ENCODE measurements around the gene CDON. TPM values are rescaled to one million over a fixed set of nuclear protein-coding genes. Genes with fewer than 3 reads are reported as not detected.

CDON gene
- total RNA-seq, 1 experiment from 2014 or later = 34.1 TPM

GRCh38 chr11:125952973-125953372 is 109.7 kb downstream of the CDON start (continued):
- TF ChIP-seq, protein P1, sequence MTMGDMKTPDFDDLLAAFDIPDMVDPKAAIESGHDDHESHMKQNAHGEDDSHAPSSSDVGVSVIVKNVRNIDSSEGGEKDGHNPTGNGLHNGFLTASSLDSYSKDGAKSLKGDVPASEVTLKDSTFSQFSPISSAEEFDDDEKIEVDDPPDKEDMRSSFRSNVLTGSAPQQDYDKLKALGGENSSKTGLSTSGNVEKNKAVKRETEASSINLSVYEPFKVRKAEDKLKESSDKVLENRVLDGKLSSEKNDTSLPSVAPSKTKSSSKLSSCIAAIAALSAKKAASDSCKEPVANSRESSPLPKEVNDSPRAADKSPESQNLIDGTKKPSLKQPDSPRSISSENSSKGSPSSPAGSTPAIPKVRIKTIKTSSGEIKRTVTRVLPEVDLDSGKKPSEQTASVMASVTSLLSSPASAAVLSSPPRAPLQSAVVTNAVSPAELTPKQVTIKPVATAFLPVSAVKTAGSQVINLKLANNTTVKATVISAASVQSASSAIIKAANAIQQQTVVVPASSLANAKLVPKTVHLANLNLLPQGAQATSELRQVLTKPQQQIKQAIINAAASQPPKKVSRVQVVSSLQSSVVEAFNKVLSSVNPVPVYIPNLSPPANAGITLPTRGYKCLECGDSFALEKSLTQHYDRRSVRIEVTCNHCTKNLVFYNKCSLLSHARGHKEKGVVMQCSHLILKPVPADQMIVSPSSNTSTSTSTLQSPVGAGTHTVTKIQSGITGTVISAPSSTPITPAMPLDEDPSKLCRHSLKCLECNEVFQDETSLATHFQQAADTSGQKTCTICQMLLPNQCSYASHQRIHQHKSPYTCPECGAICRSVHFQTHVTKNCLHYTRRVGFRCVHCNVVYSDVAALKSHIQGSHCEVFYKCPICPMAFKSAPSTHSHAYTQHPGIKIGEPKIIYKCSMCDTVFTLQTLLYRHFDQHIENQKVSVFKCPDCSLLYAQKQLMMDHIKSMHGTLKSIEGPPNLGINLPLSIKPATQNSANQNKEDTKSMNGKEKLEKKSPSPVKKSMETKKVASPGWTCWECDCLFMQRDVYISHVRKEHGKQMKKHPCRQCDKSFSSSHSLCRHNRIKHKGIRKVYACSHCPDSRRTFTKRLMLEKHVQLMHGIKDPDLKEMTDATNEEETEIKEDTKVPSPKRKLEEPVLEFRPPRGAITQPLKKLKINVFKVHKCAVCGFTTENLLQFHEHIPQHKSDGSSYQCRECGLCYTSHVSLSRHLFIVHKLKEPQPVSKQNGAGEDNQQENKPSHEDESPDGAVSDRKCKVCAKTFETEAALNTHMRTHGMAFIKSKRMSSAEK (CRISPR knock-in tag; IDR thresholded peaks at IDR 0.05; ENCODE audit: borderline replicate concordance) = no peak
- TF ChIP-seq ESRRA (CRISPR knock-in tag; IDR thresholded peaks at IDR 0.05; ENCODE audit: borderline replicate concordance) = no peak
- TF ChIP-seq, protein P2, sequence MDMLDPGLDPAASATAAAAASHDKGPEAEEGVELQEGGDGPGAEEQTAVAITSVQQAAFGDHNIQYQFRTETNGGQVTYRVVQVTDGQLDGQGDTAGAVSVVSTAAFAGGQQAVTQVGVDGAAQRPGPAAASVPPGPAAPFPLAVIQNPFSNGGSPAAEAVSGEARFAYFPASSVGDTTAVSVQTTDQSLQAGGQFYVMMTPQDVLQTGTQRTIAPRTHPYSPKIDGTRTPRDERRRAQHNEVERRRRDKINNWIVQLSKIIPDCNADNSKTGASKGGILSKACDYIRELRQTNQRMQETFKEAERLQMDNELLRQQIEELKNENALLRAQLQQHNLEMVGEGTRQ (CRISPR knock-in tag; IDR thresholded peaks at IDR 0.05) = no peak
- no peak for TF ChIP-seq ZNF121 (CRISPR knock-in tag; IDR thresholded peaks at IDR 0.05)
- TF ChIP-seq, protein P3, sequence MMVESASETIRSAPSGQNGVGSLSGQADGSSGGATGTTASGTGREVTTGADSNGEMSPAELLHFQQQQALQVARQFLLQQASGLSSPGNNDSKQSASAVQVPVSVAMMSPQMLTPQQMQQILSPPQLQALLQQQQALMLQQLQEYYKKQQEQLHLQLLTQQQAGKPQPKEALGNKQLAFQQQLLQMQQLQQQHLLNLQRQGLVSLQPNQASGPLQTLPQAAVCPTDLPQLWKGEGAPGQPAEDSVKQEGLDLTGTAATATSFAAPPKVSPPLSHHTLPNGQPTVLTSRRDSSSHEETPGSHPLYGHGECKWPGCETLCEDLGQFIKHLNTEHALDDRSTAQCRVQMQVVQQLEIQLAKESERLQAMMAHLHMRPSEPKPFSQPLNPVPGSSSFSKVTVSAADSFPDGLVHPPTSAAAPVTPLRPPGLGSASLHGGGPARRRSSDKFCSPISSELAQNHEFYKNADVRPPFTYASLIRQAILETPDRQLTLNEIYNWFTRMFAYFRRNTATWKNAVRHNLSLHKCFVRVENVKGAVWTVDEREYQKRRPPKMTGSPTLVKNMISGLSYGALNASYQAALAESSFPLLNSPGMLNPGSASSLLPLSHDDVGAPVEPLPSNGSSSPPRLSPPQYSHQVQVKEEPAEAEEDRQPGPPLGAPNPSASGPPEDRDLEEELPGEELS (CRISPR knock-in tag; IDR thresholded peaks at IDR 0.05) = no peak
- TF ChIP-seq CBFB (CRISPR knock-in tag; IDR thresholded peaks at IDR 0.05; ENCODE audit: low read depth) = no peak
- no peak for TF ChIP-seq STAT6 (CRISPR knock-in tag; conservative IDR thresholded peaks at IDR 0.05; ENCODE audit: low read depth)
- TF ChIP-seq E2F1 (CRISPR knock-in tag; IDR thresholded peaks at IDR 0.05) = no peak
- no peak for TF ChIP-seq RELA (CRISPR knock-in tag; IDR thresholded peaks at IDR 0.05; ENCODE audit: borderline replicate concordance)
- TF ChIP-seq, protein P4, sequence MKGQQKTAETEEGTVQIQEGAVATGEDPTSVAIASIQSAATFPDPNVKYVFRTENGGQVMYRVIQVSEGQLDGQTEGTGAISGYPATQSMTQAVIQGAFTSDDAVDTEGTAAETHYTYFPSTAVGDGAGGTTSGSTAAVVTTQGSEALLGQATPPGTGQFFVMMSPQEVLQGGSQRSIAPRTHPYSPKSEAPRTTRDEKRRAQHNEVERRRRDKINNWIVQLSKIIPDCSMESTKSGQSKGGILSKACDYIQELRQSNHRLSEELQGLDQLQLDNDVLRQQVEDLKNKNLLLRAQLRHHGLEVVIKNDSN (CRISPR knock-in tag; IDR thresholded peaks at IDR 0.05) = no peak
- TF ChIP-seq ZNF263 (CRISPR knock-in tag; IDR thresholded peaks at IDR 0.05; ENCODE audit: low read depth) = no peak
- no peak for TF ChIP-seq TEAD4 (CRISPR knock-in tag; IDR thresholded peaks at IDR 0.05)
- no peak for TF ChIP-seq IRF2 (CRISPR knock-in tag; IDR thresholded peaks at IDR 0.05; ENCODE audit: borderline replicate concordance, low read depth)

DNA sequence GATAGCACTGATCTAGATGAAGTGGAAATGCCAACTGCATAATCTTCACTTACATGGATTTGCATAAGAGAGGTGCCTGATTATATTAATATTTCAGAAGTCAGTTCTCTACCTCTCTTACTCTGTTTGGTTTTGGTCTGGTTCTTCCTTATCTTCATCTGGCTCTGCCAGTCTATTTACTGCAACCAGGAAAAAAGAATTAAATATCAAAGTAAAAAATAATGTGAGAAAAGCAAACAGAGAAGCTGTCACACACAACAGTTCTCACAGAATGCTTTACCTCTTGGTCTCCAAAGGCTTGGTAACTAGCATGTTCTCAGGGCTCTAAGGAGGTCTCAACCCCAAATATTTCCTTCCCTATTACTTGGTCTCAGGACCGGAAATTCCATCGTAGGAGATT is 110.1 kb downstream of the CDON start:
- Mint-ChIP-seq H3K9me3 (no peaks in the 10 kb centered on the region), H3K4me1 (peaks cover 4% of the 10 kb centered on the region; the same call in 1 of the 2 replicates), H3K4me3 (no peak overlapping the region), H3K36me3 (no peaks in the 10 kb centered on the region), H3K27me3 (ENCODE audit: low read depth) (no peaks in the 10 kb centered on the region), H3K27ac (no peak overlapping the region)
- CTCF ChIA-PET = interaction anchor here (1.6 kb wide), 1 partner anchor 11 kb away, joined by 8 read pairs; no protein-coding TSS in a partner anchor
- TF ChIP-seq E2F1 (CRISPR knock-in tag; IDR thresholded peaks at IDR 0.05) (no peak), CREB1 (CRISPR knock-in tag; IDR thresholded peaks at IDR 0.05) (no peak), IRF2 (CRISPR knock-in tag; IDR thresholded peaks at IDR 0.05; ENCODE audit: borderline replicate concordance, low read depth) (no peak), SP1 (CRISPR knock-in tag; conservative IDR thresholded peaks at IDR 0.05) (no peak), MYBL2 (CRISPR knock-in tag; IDR thresholded peaks at IDR 0.05) (no peak), ZNF263 (CRISPR knock-in tag; IDR thresholded peaks at IDR 0.05; ENCODE audit: low read depth) (no peak), ZNF671 (CRISPR knock-in tag; IDR thresholded peaks at IDR 0.05) (no peak)
- ATAC-seq = no peak
- POLR2A ChIA-PET = no interaction called here
- no peak for DNase-seq (ENCODE audit: low spot score)
